K562 (cell line): ENCODE data around the gene HBG1. TPM values are rescaled to one million over a fixed set of nuclear protein-coding genes. Genes with fewer than 3 reads are reported as not detected.

ENCODE experiments used
- ATF1 ChIP-seq, 2 experiments: fragments of 450-650 bp in 1 of 2; IDR thresholded peaks; 2 replicates each; pipeline ENCODE4 v1.6.1; 2016; ENCODE audit warnings: missing compliant biosample characterization in 1 of 2, missing genetic modification characterization in 1 of 2
- COPS2 ChIP-seq: fragments of 450-650 bp; conservative IDR thresholded peaks from 2 replicates; pipeline ENCODE4 v1.6.1; 2016; ENCODE audit warnings: mild to moderate bottlenecking, moderate library complexity
- DPF2 ChIP-seq: fragments of 450-650 bp; IDR thresholded peaks from 2 replicates; pipeline ENCODE4 v1.6.1; 2016
- GTF2B ChIP-seq: IDR thresholded peaks from 2 replicates; pipeline ENCODE4 v1.6.1; 2011; ENCODE audit not compliant: insufficient read length; ENCODE audit errors: extremely low read depth
- KDM4B ChIP-seq, 2 experiments: fragments of 450-650 bp in 1 of 2; sonication (generic) in 1 of 2; IDR thresholded peaks; 2 replicates each; pipeline ENCODE4 v1.6.1; 2016 to 2017; ENCODE audit warnings: borderline replicate concordance in 2 of 2, antibody characterized with exemption in 1 of 2, low read depth in 1 of 2, mild to moderate bottlenecking in 1 of 2
- MBD2 ChIP-seq: sonication (generic); IDR thresholded peaks from 2 replicates; pipeline ENCODE4 v1.6.1; 2016; ENCODE audit warnings: low read depth, borderline replicate concordance
- MTA1 ChIP-seq: fragments of 450-650 bp; IDR thresholded peaks from 2 replicates; pipeline ENCODE4 v1.6.1; 2017; ENCODE audit warnings: borderline replicate concordance
- NFATC3 ChIP-seq: fragments of 450-650 bp; IDR thresholded peaks from 2 replicates; pipeline ENCODE4 v1.6.1; 2017; ENCODE audit warnings: mild to moderate bottlenecking
- NFIX ChIP-seq: fragments of 250-450 bp; sonication (Bioruptor Pico); IDR thresholded peaks from 2 replicates; pipeline ENCODE4 v1.4.0; 2020; ENCODE audit warnings: low read depth, mild to moderate bottlenecking, moderate library complexity
- POLR2AphosphoS5 ChIP-seq: IDR thresholded peaks from 2 replicates; pipeline ENCODE4 v1.6.1; 2011; ENCODE audit warnings: mild to moderate bottlenecking, low read depth, low read length, moderate library complexity; ENCODE audit not compliant: control insufficient read depth, insufficient read depth
- RBM34 ChIP-seq: fragments of 200-400 bp; formaldehyde crosslinking; IDR thresholded peaks from 2 replicates; pipeline ENCODE4 v1.6.1; 2018; ENCODE audit warnings: low read length, borderline replicate concordance; ENCODE audit not compliant: insufficient read depth
- RFX5 ChIP-seq: IDR thresholded peaks from 2 replicates; pipeline ENCODE4 v1.6.1; 2011; ENCODE audit warnings: low read depth, mild to moderate bottlenecking, improper control_type of control experiment, low read length
- TBL1XR1 ChIP-seq, 2 experiments: IDR thresholded peaks; 2 replicates each; pipeline ENCODE4 v1.6.1; 2012; ENCODE audit warnings: improper control_type of control experiment in 2 of 2, low read length in 2 of 2, mild to moderate bottlenecking in 1 of 2
- XRCC4 ChIP-seq: IDR thresholded peaks from one replicate; pipeline ENCODE4 v1.6.1; 2011; ENCODE audit not compliant: insufficient read depth, insufficient read length; ENCODE audit errors: extremely low read depth
- ZFP1 ChIP-seq: fragments of 450-650 bp; formaldehyde crosslinking; IDR thresholded peaks from 2 replicates; pipeline ENCODE4 v1.4.0; 2020; ENCODE audit warnings: mild to moderate bottlenecking, mixed read lengths
- polyA plus RNA-seq, 8 experiments: library from polyadenylated mRNA; depleted of rRNA in 4 of 8; stranded (reverse) in 5 of 8; unstranded in 3 of 8; fragments of >200 nt; fragmentation: Nextera tagmentation in 2 of 8; fragmentation: Illumina TruSeq in 1 of 8; extraction: Ambion mirVana in 2 of 8; extraction: Trizol in 1 of 8; gene quantifications; 2 replicates each; pipeline versions ENCODE4 v1.2.1 to v1.2.3, GENCODE V29; 2011 to 2014; ENCODE audit warnings: inconsistent platforms in 1 of 8, missing spikeins in 1 of 8
- total RNA-seq, 7 experiments: library from RNA; depleted of rRNA in 6 of 7; stranded (reverse); fragments of >200 nt in 6 of 7; fragmentation: Illumina TruSeq in 2 of 7; extraction: Trizol in 2 of 7; gene quantifications; 2 replicates each; pipeline versions ENCODE4 v1.2.1 to v1.2.3, GENCODE V29; 2011 to 2021; ENCODE audit warnings: low replicate concordance in 1 of 7
- TF ChIP-seq, protein P1 (sequence below): sonication (generic); formaldehyde crosslinking; IDR thresholded peaks from 2 replicates; pipeline ENCODE4 v1.8.0; 2023; ENCODE audit warnings: missing genetic modification reagents, mild to moderate bottlenecking, borderline replicate concordance
- TF ChIP-seq, protein P2 (sequence below): fragments of 450-650 bp; formaldehyde crosslinking; IDR thresholded peaks from 2 replicates; pipeline ENCODE4 v1.4.0; 2022; ENCODE audit warnings: missing genetic modification characterization
- TF ChIP-seq, protein P3 (sequence below): fragments of 250-450 bp; sonication (Bioruptor Pico); IDR thresholded peaks from 2 replicates; pipeline ENCODE4 v1.4.0; 2020; ENCODE audit warnings: mild to moderate bottlenecking, moderate library complexity

The HBG1 gene
- total and polyA plus RNA-seq, 9 of the 15 experiments (the other 6 are each of a cell fraction or from before 2014, with no cell fraction given) = 1,066 to 16,338 (median 4,898) TPM

DNA sequence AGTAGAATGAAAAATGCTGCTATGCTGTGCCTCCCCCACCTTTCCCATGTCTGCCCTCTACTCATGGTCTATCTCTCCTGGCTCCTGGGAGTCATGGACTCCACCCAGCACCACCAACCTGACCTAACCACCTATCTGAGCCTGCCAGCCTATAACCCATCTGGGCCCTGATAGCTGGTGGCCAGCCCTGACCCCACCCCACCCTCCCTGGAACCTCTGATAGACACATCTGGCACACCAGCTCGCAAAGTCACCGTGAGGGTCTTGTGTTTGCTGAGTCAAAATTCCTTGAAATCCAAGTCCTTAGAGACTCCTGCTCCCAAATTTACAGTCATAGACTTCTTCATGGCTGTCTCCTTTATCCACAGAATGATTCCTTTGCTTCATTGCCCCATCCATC is 35.0 kb upstream of the HBG1 start (continued):
- TF ChIP-seq, protein P1, sequence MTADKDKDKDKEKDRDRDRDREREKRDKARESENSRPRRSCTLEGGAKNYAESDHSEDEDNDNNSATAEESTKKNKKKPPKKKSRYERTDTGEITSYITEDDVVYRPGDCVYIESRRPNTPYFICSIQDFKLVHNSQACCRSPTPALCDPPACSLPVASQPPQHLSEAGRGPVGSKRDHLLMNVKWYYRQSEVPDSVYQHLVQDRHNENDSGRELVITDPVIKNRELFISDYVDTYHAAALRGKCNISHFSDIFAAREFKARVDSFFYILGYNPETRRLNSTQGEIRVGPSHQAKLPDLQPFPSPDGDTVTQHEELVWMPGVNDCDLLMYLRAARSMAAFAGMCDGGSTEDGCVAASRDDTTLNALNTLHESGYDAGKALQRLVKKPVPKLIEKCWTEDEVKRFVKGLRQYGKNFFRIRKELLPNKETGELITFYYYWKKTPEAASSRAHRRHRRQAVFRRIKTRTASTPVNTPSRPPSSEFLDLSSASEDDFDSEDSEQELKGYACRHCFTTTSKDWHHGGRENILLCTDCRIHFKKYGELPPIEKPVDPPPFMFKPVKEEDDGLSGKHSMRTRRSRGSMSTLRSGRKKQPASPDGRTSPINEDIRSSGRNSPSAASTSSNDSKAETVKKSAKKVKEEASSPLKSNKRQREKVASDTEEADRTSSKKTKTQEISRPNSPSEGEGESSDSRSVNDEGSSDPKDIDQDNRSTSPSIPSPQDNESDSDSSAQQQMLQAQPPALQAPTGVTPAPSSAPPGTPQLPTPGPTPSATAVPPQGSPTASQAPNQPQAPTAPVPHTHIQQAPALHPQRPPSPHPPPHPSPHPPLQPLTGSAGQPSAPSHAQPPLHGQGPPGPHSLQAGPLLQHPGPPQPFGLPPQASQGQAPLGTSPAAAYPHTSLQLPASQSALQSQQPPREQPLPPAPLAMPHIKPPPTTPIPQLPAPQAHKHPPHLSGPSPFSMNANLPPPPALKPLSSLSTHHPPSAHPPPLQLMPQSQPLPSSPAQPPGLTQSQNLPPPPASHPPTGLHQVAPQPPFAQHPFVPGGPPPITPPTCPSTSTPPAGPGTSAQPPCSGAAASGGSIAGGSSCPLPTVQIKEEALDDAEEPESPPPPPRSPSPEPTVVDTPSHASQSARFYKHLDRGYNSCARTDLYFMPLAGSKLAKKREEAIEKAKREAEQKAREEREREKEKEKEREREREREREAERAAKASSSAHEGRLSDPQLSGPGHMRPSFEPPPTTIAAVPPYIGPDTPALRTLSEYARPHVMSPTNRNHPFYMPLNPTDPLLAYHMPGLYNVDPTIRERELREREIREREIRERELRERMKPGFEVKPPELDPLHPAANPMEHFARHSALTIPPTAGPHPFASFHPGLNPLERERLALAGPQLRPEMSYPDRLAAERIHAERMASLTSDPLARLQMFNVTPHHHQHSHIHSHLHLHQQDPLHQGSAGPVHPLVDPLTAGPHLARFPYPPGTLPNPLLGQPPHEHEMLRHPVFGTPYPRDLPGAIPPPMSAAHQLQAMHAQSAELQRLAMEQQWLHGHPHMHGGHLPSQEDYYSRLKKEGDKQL (CRISPR knock-in tag) = no peak
- TF ChIP-seq NFATC3 = no peak
- TF ChIP-seq NFIX (CRISPR knock-in tag) = no peak
- no peak for TF ChIP-seq MTA1
- no peak for TF ChIP-seq XRCC4
- TF ChIP-seq GTF2B = no peak
- TF ChIP-seq COPS2 = no peak
- TF ChIP-seq POLR2AphosphoS5 = peak; percentile 95
- TF ChIP-seq, protein P2, sequence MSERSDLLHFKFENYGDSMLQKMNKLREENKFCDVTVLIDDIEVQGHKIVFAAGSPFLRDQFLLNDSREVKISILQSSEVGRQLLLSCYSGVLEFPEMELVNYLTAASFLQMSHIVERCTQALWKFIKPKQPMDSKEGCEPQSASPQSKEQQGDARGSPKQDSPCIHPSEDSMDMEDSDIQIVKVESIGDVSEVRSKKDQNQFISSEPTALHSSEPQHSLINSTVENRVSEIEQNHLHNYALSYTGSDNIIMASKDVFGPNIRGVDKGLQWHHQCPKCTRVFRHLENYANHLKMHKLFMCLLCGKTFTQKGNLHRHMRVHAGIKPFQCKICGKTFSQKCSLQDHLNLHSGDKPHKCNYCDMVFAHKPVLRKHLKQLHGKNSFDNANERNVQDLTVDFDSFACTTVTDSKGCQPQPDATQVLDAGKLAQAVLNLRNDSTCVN (CRISPR knock-in tag) = no peak
- TF ChIP-seq KDM4B (IDR thresholded peaks at IDR 0.05; ENCODE audit: borderline replicate concordance in 2 of 2, low read depth in 1 of 2) = no peak
- peak; percentile 80 for TF ChIP-seq MBD2
- no peak for TF ChIP-seq ZFP1 (CRISPR knock-in tag)
- no peak for TF ChIP-seq RFX5
- TF ChIP-seq, protein P3, sequence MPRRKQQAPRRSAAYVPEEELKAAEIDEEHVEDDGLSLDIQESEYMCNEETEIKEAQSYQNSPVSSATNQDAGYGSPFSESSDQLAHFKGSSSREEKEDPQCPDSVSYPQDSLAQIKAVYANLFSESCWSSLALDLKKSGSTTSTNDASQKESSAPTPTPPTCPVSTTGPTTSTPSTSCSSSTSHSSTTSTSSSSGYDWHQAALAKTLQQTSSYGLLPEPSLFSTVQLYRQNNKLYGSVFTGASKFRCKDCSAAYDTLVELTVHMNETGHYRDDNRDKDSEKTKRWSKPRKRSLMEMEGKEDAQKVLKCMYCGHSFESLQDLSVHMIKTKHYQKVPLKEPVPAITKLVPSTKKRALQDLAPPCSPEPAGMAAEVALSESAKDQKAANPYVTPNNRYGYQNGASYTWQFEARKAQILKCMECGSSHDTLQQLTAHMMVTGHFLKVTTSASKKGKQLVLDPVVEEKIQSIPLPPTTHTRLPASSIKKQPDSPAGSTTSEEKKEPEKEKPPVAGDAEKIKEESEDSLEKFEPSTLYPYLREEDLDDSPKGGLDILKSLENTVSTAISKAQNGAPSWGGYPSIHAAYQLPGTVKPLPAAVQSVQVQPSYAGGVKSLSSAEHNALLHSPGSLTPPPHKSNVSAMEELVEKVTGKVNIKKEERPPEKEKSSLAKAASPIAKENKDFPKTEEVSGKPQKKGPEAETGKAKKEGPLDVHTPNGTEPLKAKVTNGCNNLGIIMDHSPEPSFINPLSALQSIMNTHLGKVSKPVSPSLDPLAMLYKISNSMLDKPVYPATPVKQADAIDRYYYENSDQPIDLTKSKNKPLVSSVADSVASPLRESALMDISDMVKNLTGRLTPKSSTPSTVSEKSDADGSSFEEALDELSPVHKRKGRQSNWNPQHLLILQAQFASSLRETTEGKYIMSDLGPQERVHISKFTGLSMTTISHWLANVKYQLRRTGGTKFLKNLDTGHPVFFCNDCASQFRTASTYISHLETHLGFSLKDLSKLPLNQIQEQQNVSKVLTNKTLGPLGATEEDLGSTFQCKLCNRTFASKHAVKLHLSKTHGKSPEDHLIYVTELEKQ (CRISPR knock-in tag) = no peak
- TF ChIP-seq ATF1 (CRISPR knock-in tag; IDR thresholded peaks at IDR 0.05) = no peak
- TF ChIP-seq ATF1 (tag; IDR thresholded peaks at IDR 0.05) = no peak
- TF ChIP-seq DPF2 = peak; percentile 73
- peak; percentile 65 to 87; a peak in 3 of 4 replicates for TF ChIP-seq TBL1XR1 (IDR thresholded peaks at IDR 0.05; ENCODE audit: low read length in 2 of 2)
- no peak for TF ChIP-seq RBM34
